Astrocyte of the hippocampus (primary cell): Measurements from ENCODE around the gene PRCD.

Source experiments
- DNase-seq: peaks from one replicate; pipeline ENCODE4 v3.0.0; 2011; ENCODE audit warnings: low read depth, low spot score

Gene PRCD, protein sequence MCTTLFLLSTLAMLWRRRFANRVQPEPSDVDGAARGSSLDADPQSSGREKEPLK

DNA sequence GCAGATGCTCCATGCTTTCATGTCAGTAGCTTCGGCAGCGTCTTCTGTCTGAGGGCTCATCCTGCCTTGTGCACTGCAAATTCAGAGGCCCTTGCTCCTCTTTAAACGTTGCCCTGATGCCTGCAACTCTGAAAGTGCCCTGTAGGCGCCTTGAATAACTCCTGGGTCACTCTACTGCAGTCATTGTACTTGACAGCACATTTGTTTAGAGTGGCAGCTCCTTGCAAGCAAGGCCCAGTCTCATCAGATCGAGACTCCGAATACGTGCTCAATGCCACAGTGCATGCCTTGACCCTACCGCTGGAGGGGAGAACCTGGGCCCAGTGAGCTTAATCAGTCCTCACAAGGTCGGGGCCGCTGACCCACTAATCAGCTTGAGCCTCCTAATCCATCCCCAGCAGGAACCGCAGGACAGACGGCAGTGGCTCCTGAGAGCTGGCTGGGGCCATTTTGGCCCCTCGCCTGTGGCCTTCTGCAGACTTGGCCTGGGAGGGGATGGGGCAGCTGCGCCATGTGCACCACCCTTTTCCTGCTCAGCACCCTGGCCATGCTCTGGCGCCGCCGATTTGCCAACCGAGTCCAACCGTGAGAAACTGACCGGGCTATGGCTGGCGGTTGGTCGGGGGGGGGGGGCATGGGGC, at the start of gene PRCD:
Gene PRCD (plus strand): TSS at position 414 of the 641 bp plus-strand sequence. CDS start 98 bp downstream, at position 512.
- DNase-seq = no peak

DNA sequence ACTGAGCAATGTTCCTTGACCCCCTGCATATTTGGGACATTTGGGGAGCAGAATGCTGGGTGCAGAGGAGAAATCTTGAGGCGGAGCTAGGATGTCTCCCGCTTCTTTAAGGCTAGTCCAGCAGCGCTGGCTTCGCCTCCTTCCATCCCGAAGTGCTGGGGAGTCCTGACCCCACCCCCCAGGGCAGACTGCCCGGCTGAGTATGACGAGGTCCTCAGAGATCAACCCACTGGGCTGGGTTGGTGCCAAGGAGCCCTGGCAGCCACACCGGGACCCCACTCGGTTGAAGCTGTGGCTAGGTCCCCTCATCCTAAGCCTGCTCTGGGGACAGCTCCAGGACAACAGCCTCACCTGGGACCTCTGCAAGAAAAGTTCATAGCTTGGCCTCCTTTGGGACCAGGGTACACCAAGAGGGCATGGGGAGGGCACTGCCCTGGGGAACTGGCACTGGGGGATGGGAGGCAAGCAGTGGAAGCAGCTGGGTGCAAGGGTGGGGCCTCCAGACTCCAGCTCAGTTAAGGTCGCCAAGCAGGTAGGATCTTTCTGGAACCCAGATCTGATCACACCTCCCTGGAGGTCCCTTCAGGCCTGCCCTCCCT, 49.6 kb upstream of the PRCD start:
- no peak for DNase-seq

DNA sequence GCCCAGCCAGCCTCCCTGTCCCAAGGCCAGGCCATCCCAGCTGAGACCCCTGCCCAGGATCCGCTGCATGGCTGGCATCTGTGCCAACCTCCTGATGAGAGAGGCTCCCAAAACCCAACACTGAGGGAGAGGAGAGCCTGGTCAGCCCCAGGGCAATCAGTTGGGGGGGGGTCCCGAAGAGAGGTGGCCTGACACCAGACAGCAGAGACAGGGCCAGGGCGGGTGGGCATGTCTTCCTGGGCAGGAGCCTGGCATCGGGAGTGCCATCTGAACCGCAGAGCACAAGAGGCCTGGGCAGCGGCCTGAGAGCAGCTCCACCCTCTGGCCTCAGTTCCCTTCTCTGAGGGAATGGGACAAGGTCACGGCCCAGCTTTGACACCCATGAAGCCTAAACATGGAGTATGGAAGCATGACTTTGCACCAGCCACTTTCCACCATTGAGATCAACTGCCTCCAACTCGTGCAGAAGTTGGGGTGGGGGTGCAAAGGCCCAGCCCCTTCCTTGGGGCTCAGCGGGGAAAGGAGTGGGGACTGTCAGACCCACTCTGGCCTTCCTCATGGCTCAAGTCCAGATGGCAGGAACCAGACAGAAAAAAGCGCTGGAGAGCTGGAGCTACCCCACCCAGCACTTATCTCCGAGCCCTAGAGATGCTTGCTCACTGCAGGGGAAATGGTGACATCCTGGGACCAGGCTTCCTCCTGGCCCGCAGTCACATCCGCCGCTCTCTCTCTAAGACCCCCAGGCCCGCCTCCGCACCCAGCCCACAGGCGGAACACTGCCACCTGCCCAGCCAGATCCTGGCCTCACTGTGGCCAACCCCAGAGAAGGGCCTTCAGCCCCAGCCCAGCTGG, 48.3 kb upstream of the PRCD start:
- DNase-seq = no peak

DNA sequence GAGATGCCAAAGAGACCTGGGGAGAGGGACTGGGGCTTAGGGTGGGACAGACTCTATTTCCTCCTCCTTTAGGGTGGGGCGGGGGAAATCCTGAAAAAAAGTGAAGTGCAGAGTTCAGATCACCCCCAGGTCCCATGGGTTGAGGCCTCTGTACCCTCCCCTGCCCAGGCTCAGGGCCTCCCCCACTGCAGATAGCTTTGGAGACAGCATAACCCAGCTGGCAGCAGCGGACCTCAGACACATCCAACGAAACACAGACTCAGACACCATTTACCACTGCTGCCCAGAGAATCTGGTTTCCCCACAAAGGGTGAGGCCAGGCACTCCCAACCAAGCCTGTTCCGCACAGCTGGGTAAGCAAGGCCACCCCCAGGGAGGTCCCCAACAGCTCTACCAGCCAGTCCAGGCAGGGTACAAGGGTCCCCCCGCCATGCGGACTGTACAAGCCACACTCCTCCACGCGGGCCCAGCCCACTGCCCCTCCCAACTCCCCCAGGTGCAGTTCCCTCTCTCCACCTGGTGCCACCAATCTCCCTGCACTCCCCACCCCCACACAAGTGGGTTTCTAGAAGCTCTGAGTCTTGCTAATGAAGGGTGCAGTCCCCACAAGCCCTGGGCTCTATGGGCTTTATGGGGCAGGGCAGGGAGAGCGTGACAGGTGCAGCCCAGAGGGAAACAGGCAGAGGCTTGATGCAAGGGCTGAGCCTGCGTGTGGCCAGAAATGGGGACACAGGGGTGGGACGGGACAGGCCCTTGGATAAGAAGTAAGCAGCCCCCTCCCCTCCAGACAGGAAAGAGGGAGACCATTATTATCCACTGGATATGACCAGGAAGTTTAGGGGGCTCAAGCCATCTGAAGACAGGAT, 47.5 kb upstream of the PRCD start:
- no peak for DNase-seq

DNA sequence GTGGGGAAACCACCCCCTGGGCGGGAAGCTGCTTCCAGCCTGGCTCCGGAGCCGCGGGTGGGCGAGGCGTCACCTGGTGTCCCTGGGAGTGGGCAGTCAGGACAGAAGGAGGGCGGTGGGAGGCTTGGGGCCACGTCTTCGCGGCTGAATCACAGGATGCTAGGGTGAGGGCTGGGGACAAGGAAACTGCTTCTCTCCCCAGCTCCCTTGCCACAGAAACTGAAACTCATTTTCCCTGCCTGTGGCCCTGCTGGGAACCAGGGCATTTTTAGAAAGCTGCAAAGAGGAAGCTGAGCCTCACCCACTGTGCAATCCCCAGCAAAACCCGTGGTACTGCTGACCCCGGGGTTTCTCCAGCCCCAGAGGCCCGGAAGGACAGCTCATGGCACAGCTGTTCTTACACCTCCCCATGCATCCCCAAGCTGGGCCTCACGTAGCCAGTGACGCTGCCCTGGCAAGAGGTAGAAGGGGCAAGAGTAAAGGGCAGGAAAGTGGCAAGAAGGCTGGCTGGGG, 46.8 kb upstream of the PRCD start:
- DNase-seq = peak; percentile 48

DNA sequence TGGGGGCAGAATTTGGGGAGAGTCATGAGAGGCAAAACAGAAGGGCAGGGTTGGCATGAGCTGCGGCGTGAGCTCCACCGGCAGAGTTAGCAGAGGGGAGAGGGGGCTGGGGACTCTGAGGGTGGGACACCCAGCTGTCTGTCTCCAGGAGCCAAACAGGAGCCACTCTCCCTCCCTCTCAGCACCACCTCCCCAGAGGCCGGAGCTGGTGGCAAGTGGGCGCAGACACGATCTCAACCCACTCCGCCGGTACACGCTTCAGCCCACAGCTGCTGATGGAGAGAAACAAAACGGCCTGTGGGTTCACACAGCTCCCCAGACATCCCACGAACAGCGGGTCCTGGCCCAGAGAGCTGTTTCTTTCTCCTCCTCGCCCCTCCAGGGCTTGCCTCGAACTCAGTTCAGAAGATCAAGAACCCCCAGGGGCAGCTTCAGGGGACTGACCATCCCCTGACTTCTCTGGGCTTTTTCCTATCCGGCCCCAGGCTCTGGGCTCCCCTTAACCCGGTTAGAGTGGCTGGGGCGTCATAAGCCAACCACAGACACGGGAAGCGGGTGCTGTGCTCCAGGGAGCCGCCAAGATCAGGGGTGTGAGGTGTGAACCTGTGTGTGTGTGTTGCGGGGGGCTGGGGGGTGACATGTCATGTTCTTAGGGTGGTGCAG, 46.2 kb upstream of the PRCD start:
- no peak for DNase-seq

DNA sequence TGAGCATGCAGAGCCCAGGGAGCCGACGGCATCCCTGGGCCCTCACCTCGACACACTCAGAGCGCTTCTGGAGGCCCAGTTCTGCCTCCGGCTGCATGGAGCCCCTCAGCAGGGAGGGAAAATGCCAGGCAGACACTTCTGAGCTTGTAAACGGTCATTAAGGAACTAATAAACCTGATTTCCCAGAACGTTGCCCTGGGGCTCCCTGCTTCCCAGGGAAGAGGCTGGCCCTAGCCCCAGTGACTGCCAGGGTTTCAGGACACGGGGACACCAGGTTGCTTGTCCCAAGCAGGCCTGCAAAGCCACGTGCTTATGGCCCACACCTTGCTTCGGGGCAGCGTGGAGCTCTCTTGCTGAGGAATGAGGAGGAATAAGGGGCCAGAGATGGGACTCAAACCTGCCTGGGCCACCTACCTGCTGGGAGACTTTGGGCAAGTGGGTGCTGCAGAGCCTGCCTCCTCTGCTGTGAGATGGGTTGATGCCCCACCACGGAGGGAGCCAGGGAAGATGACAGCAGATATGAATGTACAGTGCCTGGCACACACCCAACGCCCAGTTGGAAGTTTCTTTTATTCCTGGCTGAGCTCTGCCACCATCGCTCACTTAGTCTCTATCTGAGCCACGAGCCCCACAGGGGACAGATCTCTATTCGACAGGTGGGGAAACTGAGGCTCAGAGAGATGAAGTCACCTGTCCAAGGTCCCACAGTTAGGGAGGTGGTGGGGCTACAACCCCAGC, 44.0 kb upstream of the PRCD start:
- DNase-seq = no peak

DNA sequence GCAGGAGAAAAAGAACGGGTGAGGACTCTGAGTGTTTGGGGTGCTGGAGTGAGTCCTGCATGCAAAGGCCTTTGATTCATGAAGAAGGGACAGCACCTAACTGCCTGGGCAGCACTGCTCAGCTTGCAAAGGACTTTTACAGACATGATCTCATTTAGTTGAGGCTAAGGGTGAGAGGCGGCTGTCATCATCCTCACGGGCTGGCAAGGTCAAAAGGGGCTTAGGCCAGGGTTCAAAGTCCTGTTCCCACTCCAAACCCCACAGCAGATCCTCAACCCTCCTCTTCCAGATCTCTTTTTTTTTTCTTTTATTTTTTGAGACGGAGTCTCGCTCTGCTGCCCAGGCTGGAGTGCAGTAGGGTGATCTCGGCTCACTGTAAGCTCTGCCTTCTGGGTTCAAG, 43.4 kb upstream of the PRCD start:
- no peak for DNase-seq

DNA sequence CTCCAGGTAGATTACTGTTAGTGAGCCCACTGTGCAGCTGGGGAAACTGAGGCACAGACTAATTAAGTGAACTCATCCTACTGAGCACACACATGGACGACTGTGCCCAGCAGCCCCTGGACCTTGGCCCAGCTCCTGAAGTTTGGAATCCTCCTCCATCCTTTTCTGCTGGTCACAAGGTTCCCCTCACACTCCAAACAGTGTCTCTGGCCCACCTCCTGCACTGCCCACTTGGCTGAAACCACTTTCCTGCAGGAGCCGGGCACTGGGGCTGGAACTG, 42.2 kb upstream of the PRCD start:
- DNase-seq = no peak

DNA sequence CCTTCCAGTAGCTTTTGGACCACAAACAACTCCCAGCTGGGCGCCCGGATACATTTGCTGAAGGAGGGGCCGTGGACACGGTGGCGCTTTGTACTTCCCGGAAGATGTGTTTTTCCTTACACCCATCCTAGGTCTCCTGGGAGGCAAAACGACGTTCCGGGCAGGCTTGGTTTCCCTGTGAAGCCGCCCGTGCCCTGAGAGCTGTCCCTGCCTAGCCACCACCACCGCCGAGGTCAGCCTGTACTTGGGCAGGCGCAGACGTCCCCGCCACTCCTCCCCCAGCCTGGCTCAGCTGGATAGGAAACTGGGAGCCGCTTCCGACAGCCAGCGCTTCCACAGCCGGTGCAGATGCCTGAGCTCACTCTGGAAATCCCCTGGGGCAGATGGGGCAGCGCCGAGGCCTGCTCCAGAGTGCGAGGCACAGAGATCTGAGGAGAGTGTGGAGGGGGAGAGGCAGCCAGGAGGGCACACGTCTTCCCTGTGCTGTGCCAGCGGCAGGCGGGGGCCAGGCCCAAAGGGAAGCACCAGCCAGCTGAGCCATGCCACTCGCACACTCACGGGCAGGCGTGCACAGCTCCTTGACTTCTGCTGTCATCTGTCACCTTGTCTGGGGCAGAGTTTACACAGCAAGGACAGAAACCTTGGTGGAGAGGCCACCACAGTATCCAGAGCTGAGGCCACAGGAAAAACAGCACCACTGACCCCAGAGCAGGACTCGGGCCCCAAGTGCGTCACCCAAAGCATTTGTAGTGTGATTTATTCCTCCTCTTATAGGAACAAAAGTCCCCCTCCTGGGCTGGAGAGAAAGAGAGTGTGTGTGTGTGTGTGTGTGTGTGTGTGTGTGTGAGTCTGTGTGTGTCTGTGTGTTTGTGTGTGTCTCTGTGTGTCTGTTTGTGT, 41.6 kb upstream of the PRCD start:
- DNase-seq = peak; percentile 90

DNA sequence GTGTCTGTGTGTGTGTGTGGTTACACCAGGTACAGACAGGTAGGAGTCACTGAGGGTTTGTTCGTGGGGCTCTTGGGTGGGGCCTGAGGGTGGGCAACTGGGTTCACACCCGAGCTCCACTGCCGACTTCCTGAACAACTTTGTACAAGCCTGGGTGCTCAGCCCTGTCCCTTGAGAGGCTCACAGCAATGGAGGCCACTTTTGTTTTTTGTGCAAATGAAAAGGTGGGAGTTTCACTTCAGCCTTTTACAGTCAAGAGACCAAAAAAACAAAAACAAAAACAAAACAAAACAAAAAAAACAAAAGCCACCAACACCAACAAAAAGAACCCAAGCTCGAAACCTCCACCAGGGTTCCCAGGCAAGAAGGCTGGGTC, 41.0 kb upstream of the PRCD start:
- no peak for DNase-seq

DNA sequence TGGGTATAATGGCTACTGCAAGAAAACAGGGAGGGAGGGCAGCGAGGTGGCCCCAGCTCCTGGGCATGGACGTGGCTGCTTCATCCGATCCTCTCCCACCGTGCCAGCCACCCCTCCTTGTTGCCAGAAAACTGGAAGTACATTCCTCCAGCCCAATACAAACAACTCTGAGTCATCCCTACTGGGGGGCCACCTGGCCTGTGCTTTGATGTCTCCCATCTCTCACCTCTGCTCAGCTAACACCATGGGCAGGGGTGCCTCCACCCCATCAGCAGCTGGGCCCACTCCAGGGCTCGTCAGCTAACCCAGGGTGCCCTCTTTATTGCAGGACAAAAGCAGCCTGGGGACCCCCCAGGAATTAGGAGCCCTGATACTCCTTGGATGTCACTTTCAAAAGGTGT, 40.6 kb upstream of the PRCD start:
- DNase-seq = peak; percentile 48

DNA sequence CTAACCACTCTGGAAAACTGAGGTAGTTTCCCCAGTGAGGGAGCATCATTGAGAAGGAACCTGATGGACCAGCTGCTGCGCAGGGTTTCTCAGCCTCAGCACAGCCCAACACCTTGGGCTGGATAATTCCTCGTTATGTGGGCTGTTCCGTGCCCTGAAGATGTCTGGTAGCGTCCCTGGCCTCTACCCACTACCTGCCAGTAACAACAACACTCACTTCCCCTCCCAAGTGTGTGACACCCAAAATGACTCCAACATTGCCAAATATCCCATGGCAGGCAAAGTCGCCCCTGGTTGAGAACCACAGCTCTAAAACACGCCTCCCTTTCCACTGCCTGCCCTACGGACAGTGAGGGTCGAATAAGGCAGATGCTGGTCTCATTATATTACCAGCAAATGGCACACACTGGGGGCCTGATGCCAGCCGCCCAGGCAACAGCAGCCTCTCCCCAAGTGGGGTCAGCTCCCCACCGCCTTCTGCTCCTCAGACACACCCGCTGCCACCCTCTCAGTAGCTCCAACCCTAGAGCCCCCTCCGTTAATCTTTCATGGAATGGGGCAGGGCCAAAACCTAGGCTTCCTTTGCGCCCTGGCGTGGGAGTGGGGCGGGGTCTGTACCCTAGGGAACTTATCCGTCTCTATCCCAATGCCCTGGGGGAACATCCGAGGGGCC, 39.6 kb upstream of the PRCD start:
- DNase-seq = no peak

DNA sequence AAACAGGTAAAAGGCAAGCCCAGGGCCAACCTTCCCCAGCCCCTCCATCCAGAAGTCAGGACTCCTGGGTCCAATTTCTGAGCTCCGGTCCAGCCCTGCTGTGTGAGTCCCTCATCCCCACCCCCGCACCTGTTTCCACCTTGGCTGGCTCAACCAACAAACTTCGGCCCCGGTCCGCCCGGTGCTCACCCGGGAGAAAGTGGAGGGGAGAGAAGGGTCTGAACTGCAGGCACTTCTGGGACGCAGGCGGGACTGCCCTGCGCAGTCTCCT, 39.2 kb upstream of the PRCD start:
- no peak for DNase-seq

DNA sequence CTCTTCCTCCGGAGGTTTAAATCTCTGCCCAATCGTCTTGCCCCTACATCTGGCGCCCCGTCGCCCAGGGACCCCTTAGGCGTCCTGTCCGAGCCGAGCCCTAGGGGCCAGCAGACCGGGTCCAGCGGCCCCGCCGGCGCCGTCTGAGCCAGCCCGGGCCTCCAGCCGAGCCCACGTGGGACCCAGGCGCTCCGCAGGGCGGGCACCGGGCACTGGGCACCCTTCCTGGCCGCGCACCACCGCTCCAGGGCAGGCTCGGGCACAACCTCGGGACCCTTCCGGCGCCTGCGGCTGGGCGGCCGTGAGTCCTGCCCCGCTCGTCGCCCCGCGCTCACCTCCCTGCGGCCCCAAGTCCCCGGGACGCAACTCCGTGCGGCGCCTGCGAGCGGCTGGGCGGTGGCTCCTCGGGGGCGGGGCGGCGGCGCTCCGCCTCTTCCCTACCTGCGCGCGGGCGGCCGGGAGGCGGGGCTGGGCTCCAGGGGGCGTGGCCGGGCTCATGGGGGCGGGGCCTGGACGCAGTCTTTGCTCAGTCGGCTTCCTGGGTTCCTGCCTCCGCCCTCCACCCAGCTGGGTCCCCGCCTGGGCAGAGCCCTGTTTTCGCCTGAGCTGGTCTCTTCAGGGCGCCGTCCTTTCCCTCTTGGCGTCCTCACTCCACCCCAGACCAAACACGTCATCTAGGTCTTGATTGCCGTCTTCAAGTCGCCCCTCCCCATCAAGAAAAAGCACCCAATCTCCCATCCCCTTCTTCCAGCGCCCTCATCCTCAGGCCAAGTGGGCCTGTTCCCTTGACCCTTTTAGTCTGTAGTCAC, 38.6 kb upstream of the PRCD start, which contains the start of gene RHBDF2:
Gene RHBDF2 (minus strand): TSS at position 406 of the 809 bp plus-strand sequence. CDS start 19,899 bp downstream, outside the sequence.
- peak; percentile 92 for DNase-seq

DNA sequence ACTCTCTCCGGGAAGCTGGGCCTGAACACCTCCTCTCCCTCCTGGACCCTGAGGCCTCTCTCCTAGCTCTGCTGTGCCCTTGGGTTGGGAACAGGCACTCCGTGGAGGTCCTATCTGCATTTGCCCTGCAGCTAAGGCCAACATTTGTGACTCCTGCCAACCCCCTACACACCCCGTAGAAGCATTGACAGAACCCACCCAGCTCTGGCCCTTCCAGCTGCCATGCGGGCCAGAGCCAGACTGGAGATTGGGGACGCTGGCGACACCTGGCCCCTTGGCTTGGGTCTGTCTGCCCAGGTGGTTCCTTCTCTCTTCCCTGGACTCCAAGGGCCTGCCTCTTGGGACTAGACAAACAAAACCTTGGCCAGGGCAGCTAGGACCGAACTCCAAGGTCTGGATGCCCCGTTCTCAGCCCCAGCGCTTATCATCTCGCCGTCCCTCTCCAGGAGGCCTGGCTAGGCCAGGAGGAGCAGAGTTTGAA, 38.0 kb upstream of the PRCD start:
- no peak for DNase-seq

DNA sequence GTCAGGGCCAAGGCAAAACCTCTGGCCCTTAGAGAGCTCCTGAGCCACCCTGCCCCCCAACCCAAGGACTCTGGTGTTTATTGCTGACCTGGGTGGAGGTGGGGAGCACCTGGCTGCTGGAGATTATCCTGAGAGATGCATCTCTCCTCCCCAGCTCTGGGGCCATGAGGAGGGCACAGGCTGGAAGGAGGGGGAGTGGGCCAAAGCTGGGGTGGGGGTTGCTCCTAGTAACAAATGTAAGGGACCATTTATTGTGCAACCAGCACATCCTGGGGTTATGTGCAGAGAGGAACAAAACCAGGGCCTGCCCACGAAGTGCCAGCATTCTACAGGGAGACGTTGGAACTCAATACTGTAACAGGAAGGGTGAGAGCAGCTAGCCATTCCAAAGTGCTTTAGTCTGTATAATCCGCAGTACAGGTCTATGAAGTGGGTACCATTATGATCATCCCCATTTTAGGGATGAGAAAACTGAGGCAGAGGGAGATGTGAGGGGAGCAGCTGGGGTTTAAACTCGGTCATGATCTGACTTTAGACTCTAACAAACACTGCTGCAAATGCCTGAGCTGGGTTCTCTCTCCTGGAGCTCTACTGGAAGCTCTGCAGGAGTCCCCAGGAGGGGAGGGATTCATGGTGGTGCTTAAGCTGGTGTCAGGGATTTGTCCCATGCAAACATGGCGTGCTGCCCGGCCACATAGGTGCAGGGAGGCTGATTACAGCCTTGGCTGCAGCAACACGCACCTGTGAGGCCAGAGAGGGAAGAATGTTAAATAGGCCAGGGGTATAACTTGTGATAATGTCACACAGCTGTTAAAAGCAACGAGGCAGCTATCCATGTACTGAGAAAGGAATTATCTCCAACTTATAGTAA, 37.3 kb upstream of the PRCD start:
- no peak for DNase-seq
